Astrocyte (in vitro differentiated cells and primary cell): Measurements from ENCODE around the gene IQSEC3. TPM values are rescaled to one million over a fixed set of nuclear protein-coding genes. Genes with fewer than 3 reads are reported as not detected.
A peak's percentile ranks its signal among the peaks of the same experiment; 100 is the strongest.

ENCODE experiments used
- DNase-seq: peaks from one replicate; pipeline ENCODE4 v3.0.0-alpha.2; 2010; ENCODE audit warnings: low read depth
- FAIRE-seq: peaks from 2 replicates; lab custom pipeline; 2011; peaks lifted over from hg19 to GRCh38; lab: Jason Lieb, UNC
- H2AFZ ChIP-seq: 2 replicates; pipeline ENCODE4 v1.6.0; 2012; ENCODE audit warnings: low read depth, low read length, inconsistent platforms
- H3K27ac ChIP-seq: 2 replicates; pipeline ENCODE4 v1.5.1; 2011; ENCODE audit warnings: low read depth, low read length, inconsistent platforms
- H3K27me3 ChIP-seq: 2 replicates; pipeline ENCODE4 v1.6.0; 2011; ENCODE audit warnings: low read length, inconsistent platforms; ENCODE audit not compliant: insufficient read depth
- H3K36me3 ChIP-seq: 2 replicates; pipeline ENCODE4 v1.5.1; 2011; ENCODE audit warnings: low read length, inconsistent platforms; ENCODE audit not compliant: insufficient read depth
- H3K4me1 ChIP-seq: 2 replicates; pipeline ENCODE4 v1.5.1; 2011; ENCODE audit warnings: low read length, inconsistent platforms; ENCODE audit not compliant: insufficient read depth
- H3K4me2 ChIP-seq: 2 replicates; pipeline ENCODE4 v1.6.0; 2012; ENCODE audit warnings: low read length, inconsistent platforms
- H3K4me3 ChIP-seq: 2 replicates; pipeline ENCODE4 v1.5.1; 2011; ENCODE audit warnings: low read depth, mild to moderate bottlenecking, low read length, inconsistent platforms; ENCODE audit not compliant: insufficient read depth
- H3K79me2 ChIP-seq: 2 replicates; pipeline ENCODE4 v1.6.0; 2012; ENCODE audit warnings: mild to moderate bottlenecking, low read length, inconsistent platforms; ENCODE audit not compliant: insufficient read depth
- H3K9ac ChIP-seq: 2 replicates; pipeline ENCODE4 v1.6.0; 2012; ENCODE audit warnings: mild to moderate bottlenecking, low read length, inconsistent platforms
- H3K9me3 ChIP-seq: 2 replicates; pipeline ENCODE4 v1.5.1; 2012; ENCODE audit warnings: low read depth, mild to moderate bottlenecking, low read length, inconsistent platforms; ENCODE audit not compliant: insufficient read depth
- H4K20me1 ChIP-seq: 2 replicates; pipeline ENCODE4 v1.6.0; 2012; ENCODE audit warnings: low read length, inconsistent platforms; ENCODE audit not compliant: insufficient read depth
- H3K27ac Mint-ChIP-seq: one replicate; pipeline ENCODE4 v1.8.0; 2021; ENCODE audit warnings: mild to moderate bottlenecking, mixed read lengths; ENCODE audit not compliant: unreplicated experiment
- H3K27me3 Mint-ChIP-seq: one replicate; pipeline ENCODE4 v1.8.0; 2021; ENCODE audit warnings: low read depth, mixed read lengths; ENCODE audit not compliant: unreplicated experiment
- H3K36me3 Mint-ChIP-seq: one replicate; pipeline ENCODE4 v1.8.0; 2021; ENCODE audit warnings: low read depth, mixed read lengths; ENCODE audit not compliant: unreplicated experiment
- H3K4me1 Mint-ChIP-seq: one replicate; pipeline ENCODE4 v1.8.0; 2021; ENCODE audit warnings: low read depth, mixed read lengths; ENCODE audit not compliant: unreplicated experiment
- H3K4me3 Mint-ChIP-seq: one replicate; pipeline ENCODE4 v1.8.0; 2021; ENCODE audit warnings: mild to moderate bottlenecking, moderate library complexity, mixed read lengths; ENCODE audit not compliant: unreplicated experiment
- H3K9me3 Mint-ChIP-seq: one replicate; pipeline ENCODE4 v1.8.0; 2021; ENCODE audit warnings: mild to moderate bottlenecking, mixed read lengths; ENCODE audit not compliant: unreplicated experiment
- CTCF ChIP-seq: IDR thresholded peaks from 2 replicates; pipeline ENCODE4 v1.5.1; 2011; ENCODE audit warnings: low read depth, mild to moderate bottlenecking, inconsistent platforms, low read length, moderate library complexity; ENCODE audit not compliant: insufficient read depth
- EZH2 ChIP-seq: IDR thresholded peaks from 2 replicates; pipeline ENCODE4 v1.6.1; 2012; ENCODE audit warnings: mild to moderate bottlenecking, low read length, inconsistent platforms; ENCODE audit not compliant: insufficient read depth
- total RNA-seq: library from RNA; stranded (reverse); gene quantifications from 2 replicates; pipeline ENCODE4 v1.2.1, GENCODE V29; 2021

IQSEC3 gene
- total RNA-seq, 1 donor from 2014 or later = 0.34 TPM

GRCh38 chr12:139585-139984, 73.0 kb downstream of the IQSEC3 start:
- peak overlapping the region; percentile 73 for H3K4me2 ChIP-seq
- no peak for DNase-seq

DNA sequence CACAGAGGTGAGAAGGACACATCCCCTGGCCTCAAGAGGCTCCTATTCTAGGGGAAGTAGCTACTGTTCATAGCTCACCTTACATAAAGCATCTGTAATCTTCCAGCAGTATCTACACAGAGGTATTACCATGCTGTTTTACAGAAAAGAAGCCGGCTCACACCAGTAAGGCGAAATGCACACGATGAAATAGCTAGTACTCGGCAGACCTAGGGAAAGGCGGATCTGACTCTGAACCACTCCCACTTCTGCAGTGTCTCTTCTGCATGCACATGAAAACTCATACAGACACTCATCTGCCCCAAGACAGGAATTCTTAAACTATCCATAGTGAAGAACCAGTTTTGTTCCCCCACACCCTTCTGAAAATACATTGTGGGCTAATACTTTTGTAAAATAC, 73.6 kb downstream of the IQSEC3 start:
- Histone ChIP-seq H3K4me3 (no peak overlapping the region), H2AFZ (no peak overlapping the region), H3K79me2 (no peaks in the 10 kb centered on the region), H3K9me3 (no peaks in the 10 kb centered on the region), H4K20me1 (no peaks in the 10 kb centered on the region), H3K9ac (no peak overlapping the region), H3K4me1 (peaks cover 12% of the 10 kb centered on the region), H3K27ac (no peak overlapping the region), H3K36me3 (no peaks in the 10 kb centered on the region), H3K27me3 (peaks cover 29% of the 10 kb centered on the region), H3K4me2 (no peak overlapping the region)
- H3K36me3 Mint-ChIP-seq = peaks cover 4% of the 10 kb centered on the region
- TF ChIP-seq CTCF = no peak
- TF ChIP-seq EZH2 = no peak
- peak overlapping the region; percentile 47 for H3K27ac Mint-ChIP-seq
- H3K4me1 Mint-ChIP-seq = peaks cover 9% of the 10 kb centered on the region
- DNase-seq (no peak), FAIRE-seq (no peak)
- peaks cover 53% of the 10 kb centered on the region for H3K27me3 Mint-ChIP-seq
- peak overlapping the region; percentile 27 for H3K4me3 Mint-ChIP-seq
- H3K9me3 Mint-ChIP-seq = peaks cover 4% of the 10 kb centered on the region

More at GRCh38 chr12:139585-139984, 73.0 kb downstream of the IQSEC3 start:
- peaks cover 4% of the 10 kb centered on the region for H3K36me3 Mint-ChIP-seq
- Histone ChIP-seq H3K9me3 (no peaks in the 10 kb centered on the region), H3K79me2 (no peaks in the 10 kb centered on the region), H3K27ac (no peak overlapping the region), H3K27me3 (peaks cover 29% of the 10 kb centered on the region), H3K4me1 (peaks cover 12% of the 10 kb centered on the region), H2AFZ (no peak overlapping the region), H3K4me3 (no peak overlapping the region), H4K20me1 (no peaks in the 10 kb centered on the region), H3K9ac (no peak overlapping the region), H3K36me3 (no peaks in the 10 kb centered on the region)
- peaks cover 54% of the 10 kb centered on the region for H3K27me3 Mint-ChIP-seq
- no peak overlapping the region for H3K4me3 Mint-ChIP-seq
- H3K9me3 Mint-ChIP-seq = peaks cover 3% of the 10 kb centered on the region
- peak overlapping the region; percentile 47 for H3K27ac Mint-ChIP-seq
- TF ChIP-seq CTCF (no peak), EZH2 (no peak)
- no peak for FAIRE-seq
- peaks cover 8% of the 10 kb centered on the region for H3K4me1 Mint-ChIP-seq

- H3K27me3 ChIP-seq = peaks cover 32% of the 10 kb centered on the region
- H3K36me3 ChIP-seq = no peaks in the 10 kb centered on the region
- no peak overlapping the region for H3K9ac ChIP-seq
- H3K9me3 ChIP-seq = no peaks in the 10 kb centered on the region
- H3K36me3 Mint-ChIP-seq = no peaks in the 10 kb centered on the region
- H4K20me1 ChIP-seq = no peaks in the 10 kb centered on the region
- no peak overlapping the region for H3K27ac Mint-ChIP-seq
- no peak overlapping the region for H3K4me3 ChIP-seq
- H3K4me2 ChIP-seq = peak overlapping the region; percentile 46
- FAIRE-seq (no peak), DNase-seq (peak; percentile 17)
- no peaks in the 10 kb centered on the region for H3K79me2 ChIP-seq
- TF ChIP-seq EZH2 (no peak), CTCF (no peak)
- H2AFZ ChIP-seq = peak overlapping the region; percentile 52
- H3K27ac ChIP-seq = no peak overlapping the region
- peaks cover 66% of the 10 kb centered on the region for H3K27me3 Mint-ChIP-seq
- H3K4me1 Mint-ChIP-seq = peaks cover 11% of the 10 kb centered on the region
- H3K4me1 ChIP-seq = peaks cover 10% of the 10 kb centered on the region
- H3K4me3 Mint-ChIP-seq = no peak overlapping the region
- H3K9me3 Mint-ChIP-seq = peaks cover 6% of the 10 kb centered on the region
Measured at GRCh38 chr12:143964-144649, 77.5 kb downstream of the IQSEC3 start.
